HepG2 (cell line): ENCODE data around the gene PITPNM2. TPM values are rescaled to one million over a fixed set of nuclear protein-coding genes. Genes with fewer than 3 reads are reported as not detected.

Experiments used
- ATAC-seq: fragments of 200-7000 bp; cut with Tn5 transposase; 3 replicates; pipeline ENCODE4 v1.9.1; 2020; ENCODE audit warnings: mild to moderate bottlenecking, moderate library complexity
- BruUV-seq: library from RNA; stranded (reverse); fragments of 400-500 nt; replicated peaks from 2 replicates; lab custom pipeline; 2021; lab: Mats Ljungman, UMichigan
- CTCF ChIA-PET: fragments of 300-600 bp; formaldehyde crosslinking; extraction: SDS; loops from one replicate; lab custom pipeline; 2021; ENCODE audit warnings: low total read pairs, inconsistent platforms, low intra/inter-chr PET ratio; lab: Yijun Ruan, JAX
- POLR2A ChIA-PET: fragments of 350-600 bp; sonication (Branson Sonifier 250); formaldehyde crosslinking; loops from one replicate; lab custom pipeline; 2020; ENCODE audit warnings: antibody characterized with exemption, inconsistent platforms; lab: Yijun Ruan, JAX
- DNase-seq: peaks from one replicate; pipeline ENCODE4 v3.0.0-alpha.2; 2015; ENCODE audit warnings: low spot score
- FAIRE-seq: peaks from 3 replicates; lab custom pipeline; 2011; peaks lifted over from hg19 to GRCh38; lab: Jason Lieb, UNC
- H2AFZ ChIP-seq: one replicate; pipeline ENCODE4 v1.6.1; 2011; ENCODE audit warnings: low read length, inconsistent platforms
- H3K27ac ChIP-seq: fragments of 300-600 bp; 3 replicates; pipeline ENCODE4 v1.8.0; 2011; ENCODE audit warnings: mixed run types, mild to moderate bottlenecking, mixed read lengths, low read length, inconsistent platforms; ENCODE audit not compliant: insufficient read depth; ENCODE audit errors: extremely low read length
- H3K27me3 ChIP-seq, 2 experiments: fragments of 200-600 bp in 1 of 2; 2 replicates in 1 of 2; 3 replicates in 1 of 2; pipeline versions ENCODE4 v1.6.0 to v1.8.0; 2011; ENCODE audit warnings: low read length in 2 of 2, mild to moderate bottlenecking in 2 of 2, moderate library complexity in 2 of 2, inconsistent platforms in 1 of 2; ENCODE audit not compliant: insufficient read depth in 2 of 2, control insufficient read depth in 1 of 2
- H3K36me3 ChIP-seq, 2 experiments: fragments of 200-600 bp in 1 of 2; replicated peaks in 1 of 2; 2 replicates in 1 of 2; 3 replicates in 1 of 2; pipeline versions ENCODE4 v1.5.1 to v1.8.0; 2011; ENCODE audit warnings: low read length in 2 of 2, inconsistent platforms in 1 of 2; ENCODE audit not compliant: insufficient read depth in 2 of 2, control insufficient read depth in 1 of 2
- H3K4me1 ChIP-seq: 2 replicates; pipeline ENCODE4 v1.5.1; 2012; ENCODE audit warnings: low read length, inconsistent platforms; ENCODE audit not compliant: insufficient read depth
- H3K4me2 ChIP-seq: 2 replicates; pipeline ENCODE4 v1.6.0; 2011; ENCODE audit warnings: low read depth, low read length, inconsistent platforms
- H3K4me3 ChIP-seq, 3 experiments: fragments of 200-600 bp in 1 of 3; sonication (generic), shearing (Covaris generic) in 1 of 3; replicated peaks in 1 of 3; 2 replicates each; pipeline ENCODE4 v1.5.1; 2011 to 2016; ENCODE audit warnings: low read length in 3 of 3, inconsistent platforms in 2 of 3, low read depth in 2 of 3, mild to moderate bottlenecking in 2 of 3, control low read depth in 1 of 3, mixed read lengths in 1 of 3; ENCODE audit not compliant: insufficient read depth in 1 of 3
- H3K79me2 ChIP-seq: one replicate; pipeline ENCODE4 v1.6.1; 2011; ENCODE audit warnings: low read length, inconsistent platforms; ENCODE audit not compliant: insufficient read depth
- H3K9ac ChIP-seq: 2 replicates; pipeline ENCODE4 v1.6.0; 2011; ENCODE audit warnings: mild to moderate bottlenecking, low read depth, low read length, inconsistent platforms; ENCODE audit not compliant: insufficient read depth
- H3K9me3 ChIP-seq: 2 replicates; pipeline ENCODE4 v1.5.1; 2012; ENCODE audit warnings: mild to moderate bottlenecking, low read length
- H4K20me1 ChIP-seq: 2 replicates; pipeline ENCODE4 v1.6.0; 2011; ENCODE audit warnings: inconsistent platforms, mild to moderate bottlenecking, low read length, moderate library complexity; ENCODE audit not compliant: insufficient read depth
- AGO2 ChIP-seq: fragments of 200-400 bp; formaldehyde crosslinking; optimal IDR thresholded peaks from 2 replicates; pipeline ENCODE3; 2017; ENCODE audit warnings: mild to moderate bottlenecking, low read depth, low read length, moderate library complexity
- ETV5 ChIP-seq: IDR thresholded peaks from 2 replicates; pipeline ENCODE4 v1.6.1; 2018; ENCODE audit warnings: missing biosample characterization, missing genetic modification reagents, inconsistent platforms, borderline replicate concordance
- GTF3A ChIP-seq: sonication (generic); formaldehyde crosslinking; conservative IDR thresholded peaks from 2 replicates; pipeline ENCODE4 v1.4.0; 2020; ENCODE audit warnings: mild to moderate bottlenecking, missing genetic modification reagents
- MAX ChIP-seq: IDR thresholded peaks from 2 replicates; pipeline ENCODE4 v1.6.1; 2012; ENCODE audit warnings: inconsistent platforms
- MEF2D ChIP-seq: sonication (generic); formaldehyde crosslinking; IDR thresholded peaks from 2 replicates; pipeline ENCODE4 v1.5.1; 2020; ENCODE audit warnings: mild to moderate bottlenecking, missing genetic modification reagents
- MIXL1 ChIP-seq: IDR thresholded peaks from 2 replicates; pipeline ENCODE4 v1.6.1; 2016
- SRSF1 ChIP-seq: fragments of 200-400 bp; formaldehyde crosslinking; optimal IDR thresholded peaks from 2 replicates; pipeline ENCODE3; 2017; ENCODE audit warnings: mild to moderate bottlenecking, low read depth, low read length, moderate library complexity
- TRIM22 ChIP-seq: fragments of 450-650 bp; IDR thresholded peaks from 2 replicates; pipeline ENCODE4 v1.6.1; 2017
- ZNF274 ChIP-seq: sonication (generic); formaldehyde crosslinking; IDR thresholded peaks from 2 replicates; pipeline ENCODE4 v1.5.1; 2020; ENCODE audit warnings: mild to moderate bottlenecking, missing genetic modification reagents
- WGBS: methylation state at CpG from one replicate; pipeline ENCODE4 v1.1.6; 2017; ENCODE audit warnings: low lambda C conversion rate; 5-methylcytosine and 5-hydroxymethylcytosine counted together
- in situ Hi-C: cut with HindIII; loops from 2 replicates; pipeline ENCODE4 v1.10.0; 2017; ENCODE audit warnings: low pct_unique_long_range_greater_than_20kb; ENCODE audit not compliant: extremely low pct_ligation_motif_present
- intact Hi-C: fragments of 100-400 bp; cut with micrococcal nuclease; formaldehyde crosslinking; loops from one replicate; pipeline ENCODE4 v1.10.0; 2022; ENCODE audit not compliant: unreplicated experiment
- polyA plus RNA-seq, 8 experiments: library from polyadenylated mRNA; depleted of rRNA in 3 of 8; stranded (reverse) in 7 of 8; unstranded in 1 of 8; fragments of >200 nt; fragmentation: Illumina TruSeq in 4 of 8; extraction: Trizol in 4 of 8; gene quantifications; 2 replicates each; pipeline versions ENCODE4 v1.2.1 to v1.2.3, GENCODE V29; 2011 to 2016; ENCODE audit warnings: low read depth in 4 of 8, missing spikeins in 1 of 8, mixed read lengths in 1 of 8; ENCODE audit not compliant: insufficient read depth in 1 of 8
- total RNA-seq, 5 experiments: library from RNA; depleted of rRNA; stranded (reverse); fragments of >200 nt; fragmentation: Illumina TruSeq; extraction: Trizol; gene quantifications; 2 replicates each; pipeline ENCODE4 v1.2.3, GENCODE V29; 2016; ENCODE audit warnings: low read depth in 1 of 5
- TF ChIP-seq, protein P1 (sequence below): sonication (generic); formaldehyde crosslinking; IDR thresholded peaks from 2 replicates; pipeline ENCODE4 v1.9.0; 2021; ENCODE audit warnings: mild to moderate bottlenecking, missing genetic modification reagents

The PITPNM2 gene
- total and polyA plus RNA-seq, 2 of the 13 experiments (the other 11 are each of a cell fraction or from before 2014, with no cell fraction given) = 4.2 to 5.3 TPM

- no peak for DNase-seq
- peaks cover 27% of the 10 kb centered on the region for H3K79me2 ChIP-seq
- FAIRE-seq = no peak
- POLR2A ChIA-PET = interaction anchor here (0.6 to 3.1 kb wide), 6 partner anchors 8 to 170 kb away, joined by 3 to 20 read pairs (median 3); partner anchors contain the start of genes MPHOSPH9 and MTRFR
- ATAC-seq = peak; percentile 58
- H3K36me3 ChIP-seq = peaks cover 0 to 10% of the 10 kb centered on the region in 2 experiments; a peak in 1 of 5 replicates
- peak overlapping the region; percentile 82 to 90 (median 85) for H3K4me3 ChIP-seq
- 45% methylated on average over 35 of the region's 46 CpGs for WGBS
- H3K9ac ChIP-seq = peak overlapping the region; percentile 76
- in situ Hi-C loops (no loop called here), intact Hi-C loops (loop anchor here (5.0 kb wide), 1 partner anchor 109 kb away; no protein-coding TSS in a partner anchor)
- H3K9me3 ChIP-seq = no peaks in the 10 kb centered on the region
- H3K27ac ChIP-seq = peak overlapping the region; percentile 63
- BruUV-seq = TSS peak; percentile 44
- CTCF ChIA-PET = no interaction called here
- no peaks in the 10 kb centered on the region for H3K27me3 ChIP-seq
- H2AFZ ChIP-seq = no peak overlapping the region
- H3K4me1 ChIP-seq = peaks cover 68% of the 10 kb centered on the region
- peak overlapping the region; percentile 94 for H3K4me2 ChIP-seq
- no peaks in the 10 kb centered on the region for H4K20me1 ChIP-seq
- TF ChIP-seq ETV5 (CRISPR knock-in tag) = no peak
- no peak for TF ChIP-seq ZNF274 (CRISPR knock-in tag)
- 0 out of 2 replicates have a peak, but pooled peaks have one; percentile 31 for TF ChIP-seq MAX
- TF ChIP-seq AGO2 = peak; percentile 93
- no peak for TF ChIP-seq MEF2D (CRISPR knock-in tag)
- TF ChIP-seq MIXL1 (CRISPR knock-in tag) = no peak
- TF ChIP-seq TRIM22 = no peak
- TF ChIP-seq SRSF1 = peak; percentile 72
- TF ChIP-seq, protein P1, sequence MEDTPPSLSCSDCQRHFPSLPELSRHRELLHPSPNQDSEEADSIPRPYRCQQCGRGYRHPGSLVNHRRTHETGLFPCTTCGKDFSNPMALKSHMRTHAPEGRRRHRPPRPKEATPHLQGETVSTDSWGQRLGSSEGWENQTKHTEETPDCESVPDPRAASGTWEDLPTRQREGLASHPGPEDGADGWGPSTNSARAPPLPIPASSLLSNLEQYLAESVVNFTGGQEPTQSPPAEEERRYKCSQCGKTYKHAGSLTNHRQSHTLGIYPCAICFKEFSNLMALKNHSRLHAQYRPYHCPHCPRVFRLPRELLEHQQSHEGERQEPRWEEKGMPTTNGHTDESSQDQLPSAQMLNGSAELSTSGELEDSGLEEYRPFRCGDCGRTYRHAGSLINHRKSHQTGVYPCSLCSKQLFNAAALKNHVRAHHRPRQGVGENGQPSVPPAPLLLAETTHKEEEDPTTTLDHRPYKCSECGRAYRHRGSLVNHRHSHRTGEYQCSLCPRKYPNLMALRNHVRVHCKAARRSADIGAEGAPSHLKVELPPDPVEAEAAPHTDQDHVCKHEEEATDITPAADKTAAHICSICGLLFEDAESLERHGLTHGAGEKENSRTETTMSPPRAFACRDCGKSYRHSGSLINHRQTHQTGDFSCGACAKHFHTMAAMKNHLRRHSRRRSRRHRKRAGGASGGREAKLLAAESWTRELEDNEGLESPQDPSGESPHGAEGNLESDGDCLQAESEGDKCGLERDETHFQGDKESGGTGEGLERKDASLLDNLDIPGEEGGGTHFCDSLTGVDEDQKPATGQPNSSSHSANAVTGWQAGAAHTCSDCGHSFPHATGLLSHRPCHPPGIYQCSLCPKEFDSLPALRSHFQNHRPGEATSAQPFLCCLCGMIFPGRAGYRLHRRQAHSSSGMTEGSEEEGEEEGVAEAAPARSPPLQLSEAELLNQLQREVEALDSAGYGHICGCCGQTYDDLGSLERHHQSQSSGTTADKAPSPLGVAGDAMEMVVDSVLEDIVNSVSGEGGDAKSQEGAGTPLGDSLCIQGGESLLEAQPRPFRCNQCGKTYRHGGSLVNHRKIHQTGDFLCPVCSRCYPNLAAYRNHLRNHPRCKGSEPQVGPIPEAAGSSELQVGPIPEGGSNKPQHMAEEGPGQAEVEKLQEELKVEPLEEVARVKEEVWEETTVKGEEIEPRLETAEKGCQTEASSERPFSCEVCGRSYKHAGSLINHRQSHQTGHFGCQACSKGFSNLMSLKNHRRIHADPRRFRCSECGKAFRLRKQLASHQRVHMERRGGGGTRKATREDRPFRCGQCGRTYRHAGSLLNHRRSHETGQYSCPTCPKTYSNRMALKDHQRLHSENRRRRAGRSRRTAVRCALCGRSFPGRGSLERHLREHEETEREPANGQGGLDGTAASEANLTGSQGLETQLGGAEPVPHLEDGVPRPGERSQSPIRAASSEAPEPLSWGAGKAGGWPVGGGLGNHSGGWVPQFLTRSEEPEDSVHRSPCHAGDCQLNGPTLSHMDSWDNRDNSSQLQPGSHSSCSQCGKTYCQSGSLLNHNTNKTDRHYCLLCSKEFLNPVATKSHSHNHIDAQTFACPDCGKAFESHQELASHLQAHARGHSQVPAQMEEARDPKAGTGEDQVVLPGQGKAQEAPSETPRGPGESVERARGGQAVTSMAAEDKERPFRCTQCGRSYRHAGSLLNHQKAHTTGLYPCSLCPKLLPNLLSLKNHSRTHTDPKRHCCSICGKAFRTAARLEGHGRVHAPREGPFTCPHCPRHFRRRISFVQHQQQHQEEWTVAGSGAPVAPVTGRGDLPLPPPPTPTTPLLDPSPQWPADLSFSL (CRISPR knock-in tag) = no peak
- TF ChIP-seq GTF3A = no peak
These were observed 866 bp upstream of the PITPNM2 start for GRCh38 chr12:123151457-123152454.
